HG03159 (cell line): ENCODE measurements around the gene PKD2.
"Not testable (repeated sequence)": the region's sequence is repeated elsewhere in the genome, so short reads cannot be mapped to it uniquely, and the experiment has no call there.

Experiments
- ATAC-seq: cut with Tn5 transposase; IDR thresholded peaks from one replicate; pipeline ENCODE4 v1.9.1; 2021; ENCODE audit warnings: mild to moderate bottlenecking, moderate library complexity; ENCODE audit not compliant: unreplicated experiment

Gene PKD2

GRCh38 chr4:88108747-88109122, 101.3 kb downstream of the PKD2 start:
- no peak for ATAC-seq

- ATAC-seq, result no peak
Observed at GRCh38 chr4:88109123-88109881, 101.9 kb downstream of the PKD2 start.

- ATAC-seq, result no peak
Observed at GRCh38 chr4:88110826-88111225, 103.4 kb downstream of the PKD2 start.

GRCh38 chr4:88112856-88113255, 105.4 kb downstream of the PKD2 start:
- no peak for ATAC-seq

- no peak for ATAC-seq
Observed at GRCh38 chr4:88115587-88115986, 108.2 kb downstream of the PKD2 start.

GRCh38 chr4:88119943-88120342, 112.5 kb downstream of the PKD2 start:
- no peak for ATAC-seq

GRCh38 chr4:88122260-88122659, 114.8 kb downstream of the PKD2 start:
- not testable (repeated sequence) for ATAC-seq
